Activated CD8-positive, alpha-beta memory T cell treated with anti-CD3 and anti-CD28 coated beads, Interleukin-2, amount 50 U/mL, for 24 hours (primary cell): ENCODE data around the gene COQ8A.

Experiments used
- DNase-seq: peaks from one replicate; pipeline ENCODE4 v3.0.0-alpha.2; 2020; ENCODE audit errors: extremely low read depth

Gene COQ8A

DNA sequence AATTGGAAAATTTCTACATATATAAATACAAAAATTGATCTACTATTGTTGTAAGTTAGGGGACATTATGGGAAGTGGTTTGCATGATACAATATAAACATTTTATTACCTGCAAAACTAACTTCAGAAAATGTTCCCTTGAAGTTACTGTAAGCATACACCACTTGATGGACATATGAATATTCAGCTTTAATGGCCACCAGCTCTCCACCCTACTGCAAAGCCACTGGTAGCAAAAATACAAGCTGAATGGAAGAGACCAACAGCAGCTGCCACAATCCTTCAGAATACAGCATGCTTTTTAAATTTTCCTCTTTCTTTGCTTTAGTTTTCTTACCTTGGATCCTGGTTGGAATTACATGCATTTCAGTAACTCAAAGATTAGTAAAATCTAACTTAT is 69.8 kb downstream of the COQ8A start:
- no peak for DNase-seq

- no peak for DNase-seq
Measured at GRCh38 chr1:227010645-227011044, 70.6 kb downstream of the COQ8A start.

- DNase-seq: no peak
Measured at GRCh38 chr1:227016990-227017389, 76.9 kb downstream of the COQ8A start.

GRCh38 chr1:227032396-227032795 is 92.3 kb downstream of the COQ8A start:
- no peak for DNase-seq

DNA sequence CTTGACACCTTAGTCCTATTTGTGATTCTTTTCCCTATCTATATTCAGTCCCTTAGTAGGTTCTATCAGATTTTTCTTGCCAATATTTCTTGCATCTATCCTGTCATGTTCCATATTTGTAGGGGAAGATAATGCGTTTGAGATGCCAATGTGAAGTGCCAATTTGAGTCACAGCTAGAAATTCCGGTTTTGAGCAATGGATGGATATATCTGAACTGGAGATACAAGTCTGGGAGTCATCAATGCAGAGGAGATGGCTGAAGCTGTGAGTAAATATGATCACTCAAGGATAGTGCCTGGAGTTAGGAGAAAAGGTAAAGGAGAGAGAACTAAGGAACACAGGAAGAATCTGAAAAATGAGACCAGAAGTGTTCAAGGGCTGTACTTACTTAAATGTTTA is 93.8 kb downstream of the COQ8A start:
- DNase-seq: no peak

- DNase-seq: no peak
Measured at GRCh38 chr1:227035316-227035715, 95.2 kb downstream of the COQ8A start.

GRCh38 chr1:227037121-227037520 is 97.0 kb downstream of the COQ8A start:
- DNase-seq: no peak
